ENCODE data around the gene DENND5A.
"Not testable (repeated sequence)": the region's sequence is repeated elsewhere in the genome, so short reads cannot be mapped to it uniquely, and the experiment has no call there.

DENND5A gene

GRCh38 chr11:9184516-9184915 lies 80.6 kb downstream of the DENND5A start:
- Histone ChIP-seq H3K9me3 (ENCODE audit: control insufficient read depth, insufficient read depth, low read length) (no peaks in the 10 kb centered on the region), H3K4me1 (ENCODE audit: insufficient read depth, low read length) (no peaks in the 10 kb centered on the region), H3K9ac (ENCODE audit: low read depth, low read length) (no peak overlapping the region), H3K36me3 (ENCODE audit: insufficient read depth, low read length) (peaks cover 19% of the 10 kb centered on the region)

- H3K4me1 ChIP-seq (ENCODE audit: insufficient read depth, low read length), result no peaks in the 10 kb centered on the region
- H3K36me3 ChIP-seq (ENCODE audit: insufficient read depth, low read length), result peaks cover 24% of the 10 kb centered on the region
- no peaks in the 10 kb centered on the region for H3K9me3 ChIP-seq (ENCODE audit: control insufficient read depth, insufficient read depth, low read length)
- H3K9ac ChIP-seq (ENCODE audit: low read depth, low read length), result no peak overlapping the region
Observed at GRCh38 chr11:9182180-9182871, 82.8 kb downstream of the DENND5A start.

- Histone ChIP-seq H3K9me3 (ENCODE audit: control insufficient read depth, insufficient read depth, low read length) (no peaks in the 10 kb centered on the region), H3K36me3 (ENCODE audit: insufficient read depth, low read length) (peaks cover 24% of the 10 kb centered on the region), H3K4me1 (ENCODE audit: insufficient read depth, low read length) (no peaks in the 10 kb centered on the region), H3K9ac (ENCODE audit: low read depth, low read length) (no peak overlapping the region)
Observed at GRCh38 chr11:9180784-9181183, 84.4 kb downstream of the DENND5A start.

GRCh38 chr11:9179141-9179540 lies 86.0 kb downstream of the DENND5A start:
- Histone ChIP-seq H3K4me1 (ENCODE audit: insufficient read depth, low read length) (no peaks in the 10 kb centered on the region), H3K36me3 (ENCODE audit: insufficient read depth, low read length) (peaks cover 24% of the 10 kb centered on the region), H3K9me3 (ENCODE audit: control insufficient read depth, insufficient read depth, low read length) (no peaks in the 10 kb centered on the region), H3K9ac (ENCODE audit: low read depth, low read length) (no peak overlapping the region)

- H3K9me3 ChIP-seq (ENCODE audit: control insufficient read depth, insufficient read depth, low read length), result no peaks in the 10 kb centered on the region
- no peak overlapping the region for H3K9ac ChIP-seq (ENCODE audit: low read depth, low read length)
- no peaks in the 10 kb centered on the region for H3K4me1 ChIP-seq (ENCODE audit: insufficient read depth, low read length)
- H3K36me3 ChIP-seq (ENCODE audit: insufficient read depth, low read length), result peaks cover 24% of the 10 kb centered on the region
Observed at GRCh38 chr11:9178716-9179115, 86.4 kb downstream of the DENND5A start.

GRCh38 chr11:9177438-9178091 lies 87.6 kb downstream of the DENND5A start:
- Histone ChIP-seq H3K9me3 (ENCODE audit: control insufficient read depth, insufficient read depth, low read length) (no peaks in the 10 kb centered on the region), H3K9ac (ENCODE audit: low read depth, low read length) (no peak overlapping the region), H3K4me1 (ENCODE audit: insufficient read depth, low read length) (no peaks in the 10 kb centered on the region), H3K36me3 (ENCODE audit: insufficient read depth, low read length) (peaks cover 24% of the 10 kb centered on the region)

GRCh38 chr11:9176550-9176949 lies 88.6 kb downstream of the DENND5A start:
- Histone ChIP-seq H3K9me3 (ENCODE audit: control insufficient read depth, insufficient read depth, low read length) (no peaks in the 10 kb centered on the region), H3K36me3 (ENCODE audit: insufficient read depth, low read length) (peaks cover 24% of the 10 kb centered on the region), H3K4me1 (ENCODE audit: insufficient read depth, low read length) (no peaks in the 10 kb centered on the region), H3K9ac (ENCODE audit: low read depth, low read length) (no peak overlapping the region)

- H3K36me3 ChIP-seq (ENCODE audit: insufficient read depth, low read length), result peaks cover 24% of the 10 kb centered on the region
- no peaks in the 10 kb centered on the region for H3K9me3 ChIP-seq (ENCODE audit: control insufficient read depth, insufficient read depth, low read length)
- H3K4me1 ChIP-seq (ENCODE audit: insufficient read depth, low read length), result no peaks in the 10 kb centered on the region
- H3K9ac ChIP-seq (ENCODE audit: low read depth, low read length), result no peak overlapping the region
Observed at GRCh38 chr11:9176136-9176535, 89.0 kb downstream of the DENND5A start.

- Histone ChIP-seq H3K36me3 (ENCODE audit: insufficient read depth, low read length) (peaks cover 3% of the 10 kb centered on the region), H3K9me3 (ENCODE audit: control insufficient read depth, insufficient read depth, low read length) (no peaks in the 10 kb centered on the region), H3K9ac (ENCODE audit: low read depth, low read length) (no peak overlapping the region), H3K4me1 (ENCODE audit: insufficient read depth, low read length) (no peaks in the 10 kb centered on the region)
Observed at GRCh38 chr11:9172389-9172788, 92.8 kb downstream of the DENND5A start.

- no peaks in the 10 kb centered on the region for H3K9me3 ChIP-seq (ENCODE audit: control insufficient read depth, insufficient read depth, low read length)
- H3K9ac ChIP-seq (ENCODE audit: low read depth, low read length), result no peak overlapping the region
- no peaks in the 10 kb centered on the region for H3K4me1 ChIP-seq (ENCODE audit: insufficient read depth, low read length)
- peaks cover 6% of the 10 kb centered on the region; the same call in 1 of the 2 replicates for H3K36me3 ChIP-seq (ENCODE audit: insufficient read depth, low read length)
Observed at GRCh38 chr11:9170450-9170849, 94.7 kb downstream of the DENND5A start.

- Histone ChIP-seq H3K4me1 (ENCODE audit: insufficient read depth, low read length) (no peaks in the 10 kb centered on the region), H3K36me3 (ENCODE audit: insufficient read depth, low read length) (peaks cover 7% of the 10 kb centered on the region; the same call in 1 of the 2 replicates), H3K9me3 (ENCODE audit: control insufficient read depth, insufficient read depth, low read length) (no peaks in the 10 kb centered on the region), H3K9ac (ENCODE audit: low read depth, low read length) (no peak overlapping the region)
Observed at GRCh38 chr11:9169595-9170295, 95.4 kb downstream of the DENND5A start.

GRCh38 chr11:9161991-9162390 lies 103.2 kb downstream of the DENND5A start:
- not testable (repeated sequence) for H3K9ac ChIP-seq (ENCODE audit: low read depth, low read length); H3K9me3 ChIP-seq (ENCODE audit: control insufficient read depth, insufficient read depth, low read length); H3K4me1 ChIP-seq (ENCODE audit: insufficient read depth, low read length)
- peaks cover 14% of the 10 kb centered on the region for H3K36me3 ChIP-seq (ENCODE audit: insufficient read depth, low read length)

GRCh38 chr11:9160166-9160565 lies 105.0 kb downstream of the DENND5A start:
- 0 out of 2 replicates have a peak, but pooled peaks cover 3% of the 10 kb centered on the region for H3K4me1 ChIP-seq (ENCODE audit: insufficient read depth, low read length)
- no peaks in the 10 kb centered on the region for H3K9me3 ChIP-seq (ENCODE audit: control insufficient read depth, insufficient read depth, low read length)
- no peak overlapping the region for H3K9ac ChIP-seq (ENCODE audit: low read depth, low read length)
- peaks cover 11% of the 10 kb centered on the region for H3K36me3 ChIP-seq (ENCODE audit: insufficient read depth, low read length)

- 0 out of 2 replicates have a peak, but pooled peaks cover 3% of the 10 kb centered on the region for H3K4me1 ChIP-seq (ENCODE audit: insufficient read depth, low read length)
- H3K9me3 ChIP-seq (ENCODE audit: control insufficient read depth, insufficient read depth, low read length), result no peaks in the 10 kb centered on the region
- H3K36me3 ChIP-seq (ENCODE audit: insufficient read depth, low read length), result peaks cover 11% of the 10 kb centered on the region
- H3K9ac ChIP-seq (ENCODE audit: low read depth, low read length), result no peak overlapping the region
Observed at GRCh38 chr11:9158898-9159391, 106.2 kb downstream of the DENND5A start.
